ENCODE data around the gene HABP4.

The HABP4 gene

DNA sequence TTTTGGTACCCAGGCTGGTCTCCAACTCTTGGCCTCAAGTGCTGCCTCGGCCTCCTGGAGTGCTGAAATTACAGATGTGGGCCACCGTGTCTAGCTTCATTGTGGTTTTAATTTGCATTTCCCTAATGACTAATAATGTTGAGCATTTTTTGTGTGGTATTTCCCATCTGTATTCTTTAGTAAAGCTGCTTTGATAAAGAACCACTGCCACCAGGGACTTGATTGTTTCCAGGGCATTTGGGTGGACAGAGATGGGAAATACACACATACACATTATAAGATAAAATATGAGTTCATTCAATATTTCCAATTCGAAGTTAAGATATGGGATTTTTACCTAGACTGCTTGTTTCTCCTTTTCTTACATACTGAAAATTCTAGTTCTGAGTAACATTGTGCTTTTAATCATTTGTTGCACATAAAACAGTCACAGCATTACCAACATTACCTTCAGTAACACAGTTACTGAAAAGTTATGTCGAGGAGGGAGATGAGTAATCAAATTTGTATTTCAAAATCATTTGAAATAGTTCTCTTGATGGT is 28.9 kb downstream of the HABP4 start:
- DNase-seq (ENCODE audit: low read depth), result no peak

DNA sequence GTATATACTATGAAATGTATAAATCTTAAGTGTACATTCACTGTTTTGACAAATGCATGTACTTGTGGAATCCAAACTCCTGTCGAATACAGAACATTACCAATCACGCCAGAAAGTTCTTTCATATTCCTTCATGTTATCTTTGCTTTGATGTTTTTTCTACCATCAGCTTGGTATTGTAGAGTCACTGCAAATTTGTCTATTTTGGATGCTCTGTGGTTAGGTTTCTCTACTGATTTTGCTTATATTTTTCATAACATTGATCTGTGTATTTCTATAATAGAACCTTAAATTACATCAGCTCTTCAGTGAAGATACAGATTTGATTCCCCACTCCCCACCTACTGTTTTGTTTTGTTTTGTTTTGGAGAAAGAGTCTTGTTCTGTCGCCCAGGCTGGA is 30.8 kb downstream of the HABP4 start:
- no peak for DNase-seq (ENCODE audit: low read depth)

- DNase-seq (ENCODE audit: low read depth), result no peak
These were observed 32.5 kb downstream of the HABP4 start for GRCh38 chr9:96482476-96482875.

GRCh38 chr9:96483197-96483596 is 33.2 kb downstream of the HABP4 start:
- DNase-seq (ENCODE audit: low read depth), result no peak

GRCh38 chr9:96483733-96484390 is 33.9 kb downstream of the HABP4 start:
- DNase-seq (ENCODE audit: low read depth), result no peak

DNA sequence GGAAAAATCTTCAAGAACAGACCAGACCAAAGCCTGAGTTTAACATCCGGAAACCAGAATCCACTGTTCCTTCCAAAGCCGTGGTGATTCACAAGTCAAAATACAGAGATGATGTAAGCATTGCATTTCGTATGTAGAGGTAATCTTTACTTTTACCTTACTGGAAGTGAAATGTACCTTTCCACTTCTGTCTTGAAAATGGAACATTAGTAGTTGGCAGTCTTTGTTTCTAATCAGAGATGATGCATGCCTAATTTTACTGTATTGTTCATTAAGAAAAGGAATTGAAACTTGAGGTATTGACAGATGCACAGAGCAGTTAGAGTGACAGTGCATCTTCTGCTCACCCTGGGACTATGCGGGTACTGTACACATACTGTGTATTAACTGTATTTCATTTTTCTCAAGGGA is 34.6 kb downstream of the HABP4 start:
- DNase-seq (ENCODE audit: low read depth), result no peak

DNA sequence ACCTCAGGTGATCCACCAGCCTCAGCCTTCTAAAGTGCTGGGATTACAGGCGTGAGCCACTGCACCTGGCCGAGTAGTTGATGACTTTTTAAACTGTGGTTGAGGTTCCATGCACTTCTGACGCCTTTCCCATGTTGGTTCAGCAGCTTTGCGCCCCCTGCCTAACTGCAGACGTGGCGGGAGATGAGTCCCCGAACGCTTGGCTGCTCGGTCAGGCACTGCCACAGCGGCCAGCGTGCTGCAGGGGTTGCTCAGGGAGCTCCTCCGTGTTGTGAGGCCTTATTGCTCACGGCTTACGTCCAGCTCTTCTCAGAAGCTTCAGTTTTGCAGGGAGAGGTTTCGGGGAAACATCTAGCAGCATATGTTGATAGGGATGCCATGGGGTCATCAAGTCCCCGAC is 35.3 kb downstream of the HABP4 start:
- DNase-seq (ENCODE audit: low read depth), result no peak

- DNase-seq (ENCODE audit: low read depth), result no peak
These were observed 36.5 kb downstream of the HABP4 start for GRCh38 chr9:96486386-96487028.

DNA sequence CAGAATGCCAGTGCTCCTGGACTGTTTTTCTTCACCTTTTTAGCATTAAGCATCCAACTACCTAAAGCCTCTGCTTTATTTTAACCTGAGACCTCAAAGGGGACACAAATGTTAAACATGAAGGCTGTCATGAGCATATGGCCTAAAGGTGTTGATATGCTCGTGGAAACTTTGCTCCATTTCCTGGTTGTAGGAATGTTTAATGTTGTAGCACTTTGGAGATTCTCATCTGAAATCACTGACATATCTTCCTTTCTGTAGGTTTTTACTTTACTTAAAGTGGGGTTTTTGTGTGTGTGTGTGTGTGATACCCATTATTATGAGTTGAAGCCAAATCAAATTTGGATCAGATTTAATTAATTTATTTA is 37.0 kb downstream of the HABP4 start:
- DNase-seq (ENCODE audit: low read depth), result no peak

GRCh38 chr9:96487949-96488348 is 38.0 kb downstream of the HABP4 start:
- DNase-seq (ENCODE audit: low read depth), result no peak

- DNase-seq (ENCODE audit: low read depth), result no peak
These were observed 39.6 kb downstream of the HABP4 start for GRCh38 chr9:96489482-96489979.

GRCh38 chr9:96490534-96491078 is 40.6 kb downstream of the HABP4 start:
- no peak for DNase-seq (ENCODE audit: low read depth)

DNA sequence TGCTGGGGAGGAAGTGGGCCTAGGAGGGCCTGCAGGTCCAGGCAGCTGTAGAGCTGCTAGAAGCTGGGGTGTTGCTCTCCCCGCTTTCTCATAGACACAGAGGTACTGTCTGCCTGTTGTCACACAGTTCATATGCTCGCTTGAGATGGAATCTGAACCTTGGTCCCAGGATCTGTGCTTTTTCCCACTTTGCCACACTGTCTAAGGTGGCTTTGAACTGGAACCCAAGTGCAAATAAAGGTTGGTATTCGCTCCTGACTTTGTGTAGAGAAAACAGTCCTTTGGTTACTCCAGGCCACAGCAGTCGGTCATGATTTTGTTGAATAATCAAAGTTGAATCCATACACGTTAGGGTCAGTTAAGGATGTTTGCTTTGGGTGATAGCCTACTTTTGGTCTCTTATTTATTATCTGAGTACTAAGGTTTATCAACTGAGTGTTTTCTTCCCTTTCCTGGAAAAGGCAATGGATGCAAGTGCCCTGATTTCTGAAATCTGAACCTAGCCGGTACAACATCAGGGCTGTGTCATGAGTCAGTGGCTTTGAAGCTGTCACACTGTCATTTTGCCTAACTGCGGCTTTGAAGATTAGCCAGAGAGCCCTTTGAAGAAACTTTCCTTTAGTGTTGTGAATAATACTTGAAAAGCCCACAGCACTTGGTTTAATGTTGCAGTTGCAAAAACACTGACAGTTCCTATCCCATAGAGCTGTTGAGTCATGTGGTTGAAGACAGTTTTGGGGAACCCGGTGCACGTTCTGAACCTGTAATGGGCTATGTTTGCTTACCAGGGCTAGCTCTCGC is 41.3 kb downstream of the HABP4 start:
- DNase-seq (ENCODE audit: low read depth), result no peak

DNA sequence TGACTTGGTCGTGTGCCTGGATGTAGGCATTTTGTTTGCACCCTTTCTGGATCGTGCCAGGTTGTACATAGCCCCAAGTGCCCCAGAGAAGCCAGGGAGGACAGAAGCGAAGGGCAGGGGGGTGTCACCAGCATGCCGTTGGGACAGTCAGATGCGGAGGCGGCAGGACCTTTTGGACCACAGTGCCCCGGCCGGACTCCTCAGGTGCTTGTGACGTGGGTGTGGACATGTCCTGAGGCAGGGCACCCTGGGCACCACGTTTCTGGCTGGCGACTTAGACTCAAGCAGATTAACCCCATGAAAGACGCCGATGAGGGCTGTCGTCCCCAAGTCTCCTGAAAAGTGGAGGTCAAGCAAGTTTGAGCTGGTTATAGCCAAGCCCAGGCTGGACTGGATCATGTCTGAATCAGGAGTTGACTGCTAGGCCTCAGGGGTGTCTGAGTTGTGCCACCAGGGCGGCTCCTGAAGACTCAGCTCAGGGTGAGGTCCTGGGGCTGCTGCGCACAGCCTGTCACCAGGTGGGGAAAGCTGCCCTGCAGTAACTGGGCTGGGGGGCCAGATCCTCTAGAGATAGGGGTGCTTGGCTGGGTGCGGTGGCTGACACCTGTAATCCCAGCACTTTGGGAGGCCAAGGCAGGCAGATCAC is 42.0 kb downstream of the HABP4 start:
- DNase-seq (ENCODE audit: low read depth), result no peak

- no peak for DNase-seq (ENCODE audit: low read depth)
These were observed 43.1 kb downstream of the HABP4 start for GRCh38 chr9:96492993-96493531.

- DNase-seq (ENCODE audit: low read depth), result no peak
These were observed 43.8 kb downstream of the HABP4 start for GRCh38 chr9:96493757-96494156.

GRCh38 chr9:96494215-96494800 is 44.3 kb downstream of the HABP4 start:
- DNase-seq (ENCODE audit: low read depth), result no peak

- DNase-seq (ENCODE audit: low read depth), result no peak
These were observed 45.4 kb downstream of the HABP4 start for GRCh38 chr9:96495341-96495740.

DNA sequence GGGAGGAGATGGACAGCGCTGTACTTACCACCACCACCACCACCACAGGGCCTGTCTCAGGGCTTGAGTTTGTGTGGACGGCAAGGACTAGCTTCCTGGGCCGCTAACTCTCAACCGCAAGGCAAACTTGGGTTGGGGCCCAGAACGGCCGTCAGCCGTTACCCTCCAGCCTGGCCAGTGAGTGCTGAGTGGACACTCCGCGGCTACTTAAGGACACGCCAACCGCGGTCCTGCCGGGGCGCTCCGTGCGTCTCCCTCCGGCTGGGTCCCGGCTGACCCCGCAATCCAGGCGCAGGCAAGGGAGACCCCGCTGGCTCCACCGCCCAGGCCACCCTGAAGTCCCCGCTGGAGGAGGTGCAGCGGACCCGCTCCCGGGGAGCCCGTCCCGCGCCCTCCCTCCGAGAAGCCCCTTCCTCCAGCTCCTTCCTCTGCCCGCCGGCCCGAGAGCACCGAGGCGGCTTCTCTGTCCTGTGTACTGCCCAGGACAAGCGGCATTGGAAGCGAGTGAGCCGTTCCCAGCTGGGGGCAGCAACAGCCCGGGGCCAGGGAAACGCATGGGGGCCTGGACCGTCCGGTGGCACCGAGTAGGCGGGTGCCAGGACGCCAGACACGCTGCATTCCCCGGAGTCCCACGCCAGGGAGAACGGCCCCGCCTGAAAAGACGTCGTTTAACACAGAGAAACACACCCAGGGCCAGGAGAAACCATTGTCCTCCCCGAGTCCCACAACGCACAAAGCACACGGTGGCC is 46.6 kb downstream of the HABP4 start:
- no peak for DNase-seq (ENCODE audit: low read depth)

DNA sequence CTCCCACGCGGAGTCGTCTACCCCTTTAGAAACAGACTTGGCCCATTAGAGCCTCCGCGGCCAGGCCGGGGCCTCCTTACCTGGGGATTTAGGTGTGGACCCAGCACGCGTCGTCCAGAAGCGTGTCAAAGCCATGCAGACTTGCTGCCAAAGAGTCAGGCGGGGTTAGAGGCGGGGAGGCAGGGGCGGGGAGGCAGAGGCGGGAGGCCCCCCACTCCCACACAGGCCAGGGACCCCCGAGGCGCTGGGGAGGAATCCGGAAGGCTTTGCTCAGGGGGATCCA is 47.1 kb downstream of the HABP4 start:
- DNase-seq (ENCODE audit: low read depth), result no peak

- DNase-seq (ENCODE audit: low read depth), result no peak
These were observed 48.8 kb downstream of the HABP4 start for GRCh38 chr9:96498796-96499195.

All from stimulated activated CD8-positive, alpha-beta memory T cell treated with anti-CD3 and anti-CD28 coated beads, Interleukin-15, amount 100 ng/mL, for 24 hours (primary cell).